HG03196 (cell line): ENCODE data around the gene ARHGEF10L.

ENCODE experiments used
- ATAC-seq: cut with Tn5 transposase; IDR thresholded peaks from one replicate; pipeline ENCODE4 v1.9.1; 2021; ENCODE audit not compliant: unreplicated experiment

Gene ARHGEF10L

GRCh38 chr1:17631410-17631809, 91.9 kb downstream of the ARHGEF10L start:
- no peak for ATAC-seq

GRCh38 chr1:17632106-17632505, 92.6 kb downstream of the ARHGEF10L start:
- no peak for ATAC-seq

GRCh38 chr1:17632541-17633184, 93.2 kb downstream of the ARHGEF10L start:
- ATAC-seq = no peak

GRCh38 chr1:17633654-17634053, 94.2 kb downstream of the ARHGEF10L start:
- no peak for ATAC-seq

- no peak for ATAC-seq
Measured at GRCh38 chr1:17635276-17635675, 95.8 kb downstream of the ARHGEF10L start.

- ATAC-seq = no peak
Measured at GRCh38 chr1:17635811-17636210, 96.3 kb downstream of the ARHGEF10L start.

- ATAC-seq = no peak
Measured at GRCh38 chr1:17636612-17637011, 97.1 kb downstream of the ARHGEF10L start.

GRCh38 chr1:17637055-17637454, 97.6 kb downstream of the ARHGEF10L start:
- ATAC-seq = no peak

- no peak for ATAC-seq
Measured at GRCh38 chr1:17639703-17640340, 100.3 kb downstream of the ARHGEF10L start.

- no peak for ATAC-seq
Measured at GRCh38 chr1:17640393-17640792, 100.9 kb downstream of the ARHGEF10L start.

GRCh38 chr1:17640975-17641374, 101.5 kb downstream of the ARHGEF10L start:
- no peak for ATAC-seq

- no peak for ATAC-seq
Measured at GRCh38 chr1:17642169-17642568, 102.7 kb downstream of the ARHGEF10L start.

GRCh38 chr1:17642943-17643342, 103.4 kb downstream of the ARHGEF10L start:
- ATAC-seq = no peak

GRCh38 chr1:17643861-17644703, 104.6 kb downstream of the ARHGEF10L start:
- ATAC-seq = no peak

- ATAC-seq = no peak
Measured at GRCh38 chr1:17645068-17645911, 105.8 kb downstream of the ARHGEF10L start.

GRCh38 chr1:17646444-17647280, 107.2 kb downstream of the ARHGEF10L start:
- no peak for ATAC-seq

- no peak for ATAC-seq
Measured at GRCh38 chr1:17648457-17649145, 109.1 kb downstream of the ARHGEF10L start.

- ATAC-seq = no peak
Measured at GRCh38 chr1:17649371-17650106, 110.0 kb downstream of the ARHGEF10L start.

- no peak for ATAC-seq
Measured at GRCh38 chr1:17653276-17653675, 113.8 kb downstream of the ARHGEF10L start.
